Measurements from ENCODE around the gene CCNJL. TPM values are rescaled to one million over a fixed set of nuclear protein-coding genes. Genes with fewer than 3 reads are reported as not detected.

CCNJL gene
- total RNA-seq, 1 experiment from 2014 or later: 33.9 TPM

DNA sequence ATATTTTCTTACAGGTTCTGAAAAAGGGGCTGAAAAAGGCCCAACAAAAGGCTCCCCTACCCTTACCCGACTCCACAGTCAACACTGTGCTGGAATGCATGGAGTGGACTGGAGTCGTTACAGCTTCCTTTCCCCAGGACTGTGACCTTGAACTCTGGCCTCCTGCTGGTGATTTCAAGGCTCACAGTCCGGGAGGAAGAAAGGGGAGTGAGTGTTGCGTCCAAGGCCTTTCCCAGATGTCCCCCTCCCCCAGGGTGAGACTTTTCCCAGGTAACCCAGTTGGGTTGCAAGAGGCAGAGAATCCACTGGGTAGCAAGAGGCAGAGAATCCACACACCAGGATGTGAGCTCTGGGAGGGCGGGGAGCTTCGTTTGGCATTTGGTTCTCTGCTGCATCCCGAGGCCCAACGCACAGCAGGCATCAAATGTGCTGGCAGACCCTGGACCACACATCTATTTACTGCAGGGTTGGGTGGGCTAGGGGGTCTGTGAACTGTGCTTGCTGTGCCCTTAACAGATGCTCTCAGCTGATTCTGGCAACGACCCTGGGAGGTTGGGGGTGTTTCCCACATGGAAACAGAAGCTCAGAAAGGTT is 45.5 kb downstream of the CCNJL start:
- CTCF ChIA-PET: no interaction called here
- no peaks in the 10 kb centered on the region for H3K9me3 ChIP-seq (ENCODE audit: insufficient read depth, low read depth)

DNA sequence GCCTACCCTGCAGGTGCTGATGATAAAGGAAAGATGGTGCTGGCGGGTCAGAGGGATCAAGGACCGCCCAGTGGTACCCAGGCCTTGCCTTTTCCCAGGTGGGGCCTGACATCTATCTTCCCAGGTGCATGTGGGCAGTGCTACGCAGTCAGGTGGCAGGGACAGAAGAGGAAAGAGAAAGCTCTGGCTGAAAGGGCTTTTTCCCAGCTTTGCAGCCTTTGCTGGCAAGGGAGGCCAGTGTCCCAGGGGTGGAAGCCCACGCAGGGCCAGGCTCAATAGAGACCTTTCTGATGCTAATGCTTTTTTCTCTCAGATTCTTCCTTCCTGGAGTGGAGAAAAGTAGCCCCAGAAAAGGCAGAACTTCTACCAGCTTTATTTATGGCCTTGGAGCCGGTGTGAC is 46.3 kb downstream of the CCNJL start:
- Histone ChIP-seq H3K4me3 (no peak overlapping the region), H3K27ac (no peak overlapping the region), H3K36me3 (ENCODE audit: low read depth) (no peaks in the 10 kb centered on the region), H3K4me2 (no peak overlapping the region), H3K79me2 (ENCODE audit: low read depth) (no peaks in the 10 kb centered on the region), H3F3A (ENCODE audit: insufficient read depth, low read depth) (peaks cover 13% of the 10 kb centered on the region; the same call in 1 of the 2 replicates), H3K4me1 (replicated peaks; ENCODE audit: insufficient read depth) (peaks cover 19% of the 10 kb centered on the region), H3K27me3 (ENCODE audit: insufficient read depth, low read depth) (no peaks in the 10 kb centered on the region), H3K9me3 (ENCODE audit: insufficient read depth, low read depth) (no peaks in the 10 kb centered on the region), H2AFZ (no peak overlapping the region), H4K20me1 (ENCODE audit: insufficient read depth) (no peaks in the 10 kb centered on the region), H3K9me2 (ENCODE audit: insufficient read depth) (no peaks in the 10 kb centered on the region)
- no peak for DNase-seq
- CTCF ChIA-PET: no interaction called here
- BruUV-seq (replicated peaks): no TSS peak
- POLR2A ChIA-PET (ENCODE audit: unreplicated experiment): interaction anchor here (0.6 kb wide), 1 partner anchor 77 kb away, joined by 6 read pairs; no protein-coding TSS in a partner anchor
- TF ChIP-seq, protein P1, sequence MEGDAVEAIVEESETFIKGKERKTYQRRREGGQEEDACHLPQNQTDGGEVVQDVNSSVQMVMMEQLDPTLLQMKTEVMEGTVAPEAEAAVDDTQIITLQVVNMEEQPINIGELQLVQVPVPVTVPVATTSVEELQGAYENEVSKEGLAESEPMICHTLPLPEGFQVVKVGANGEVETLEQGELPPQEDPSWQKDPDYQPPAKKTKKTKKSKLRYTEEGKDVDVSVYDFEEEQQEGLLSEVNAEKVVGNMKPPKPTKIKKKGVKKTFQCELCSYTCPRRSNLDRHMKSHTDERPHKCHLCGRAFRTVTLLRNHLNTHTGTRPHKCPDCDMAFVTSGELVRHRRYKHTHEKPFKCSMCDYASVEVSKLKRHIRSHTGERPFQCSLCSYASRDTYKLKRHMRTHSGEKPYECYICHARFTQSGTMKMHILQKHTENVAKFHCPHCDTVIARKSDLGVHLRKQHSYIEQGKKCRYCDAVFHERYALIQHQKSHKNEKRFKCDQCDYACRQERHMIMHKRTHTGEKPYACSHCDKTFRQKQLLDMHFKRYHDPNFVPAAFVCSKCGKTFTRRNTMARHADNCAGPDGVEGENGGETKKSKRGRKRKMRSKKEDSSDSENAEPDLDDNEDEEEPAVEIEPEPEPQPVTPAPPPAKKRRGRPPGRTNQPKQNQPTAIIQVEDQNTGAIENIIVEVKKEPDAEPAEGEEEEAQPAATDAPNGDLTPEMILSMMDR (conservative IDR thresholded peaks at IDR 0.05): no peak
- TF ChIP-seq EZH2 (IDR thresholded peaks at IDR 0.05; ENCODE audit: low read depth): no peak
- intact Hi-C loops (cut with micrococcal nuclease; ENCODE audit: unreplicated experiment): no loop called here

More for the DNA sequence above, 45.5 kb downstream of the CCNJL start:
- H3K4me3 ChIP-seq: no peak overlapping the region
- intact Hi-C loops (cut with micrococcal nuclease; ENCODE audit: unreplicated experiment): no loop called here
- BruUV-seq (replicated peaks): no TSS peak
- POLR2A ChIA-PET (ENCODE audit: unreplicated experiment): no interaction called here
- H3K4me1 ChIP-seq (replicated peaks; ENCODE audit: insufficient read depth): peaks cover 11% of the 10 kb centered on the region
- H3F3A ChIP-seq (ENCODE audit: insufficient read depth, low read depth): peaks cover 7% of the 10 kb centered on the region; the same call in 1 of the 2 replicates
- no peak overlapping the region for H3K27ac ChIP-seq
- no peak overlapping the region for H2AFZ ChIP-seq
- no peaks in the 10 kb centered on the region for H3K36me3 ChIP-seq (ENCODE audit: low read depth)
- no peaks in the 10 kb centered on the region for H3K27me3 ChIP-seq (ENCODE audit: insufficient read depth, low read depth)
- H3K9me2 ChIP-seq (ENCODE audit: insufficient read depth): no peaks in the 10 kb centered on the region
- no peak for DNase-seq
- H3K4me2 ChIP-seq: no peak overlapping the region
- no peaks in the 10 kb centered on the region for H4K20me1 ChIP-seq (ENCODE audit: insufficient read depth)
- no peak for TF ChIP-seq EZH2 (IDR thresholded peaks at IDR 0.05; ENCODE audit: low read depth)
- TF ChIP-seq, protein P1 (conservative IDR thresholded peaks at IDR 0.05): no peak
- no peaks in the 10 kb centered on the region for H3K79me2 ChIP-seq (ENCODE audit: low read depth)

DNA sequence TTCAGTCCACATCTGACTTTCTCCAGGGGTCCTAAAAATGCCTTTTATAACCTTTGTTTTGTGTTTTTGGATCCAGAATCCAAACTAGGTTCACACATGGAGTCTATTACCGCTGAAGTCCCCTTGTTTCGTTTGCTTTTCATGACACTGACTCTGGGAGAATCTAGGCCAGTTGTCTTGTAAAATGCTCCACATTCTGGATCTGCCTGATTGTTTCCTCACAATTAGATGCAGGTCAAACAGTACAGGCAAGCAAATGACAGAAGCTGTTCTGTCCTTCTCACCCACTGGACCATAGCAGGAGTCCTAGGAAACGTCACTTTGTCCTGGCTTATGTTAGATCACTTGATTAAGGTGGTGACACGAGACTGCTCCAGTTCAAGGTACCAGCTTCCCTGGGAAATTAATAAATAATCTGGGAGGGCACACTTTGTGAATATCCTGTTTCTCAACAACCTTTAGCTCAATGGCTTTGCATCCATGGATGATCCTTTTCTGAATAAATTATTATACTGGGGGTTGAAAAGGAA is 49.0 kb downstream of the CCNJL start:
- TF ChIP-seq, protein P1 (conservative IDR thresholded peaks at IDR 0.05): no peak
- TF ChIP-seq EZH2 (IDR thresholded peaks at IDR 0.05; ENCODE audit: low read depth): no peak
- intact Hi-C loops (cut with micrococcal nuclease; ENCODE audit: unreplicated experiment): no loop called here
- Histone ChIP-seq H3K27ac (no peak overlapping the region), H3K27me3 (ENCODE audit: insufficient read depth, low read depth) (no peaks in the 10 kb centered on the region), H3K79me2 (ENCODE audit: low read depth) (0 out of 2 replicates have a peak, but pooled peaks cover 4% of the 10 kb centered on the region), H3K4me1 (replicated peaks; ENCODE audit: insufficient read depth) (peaks cover 19% of the 10 kb centered on the region), H4K20me1 (ENCODE audit: insufficient read depth) (no peaks in the 10 kb centered on the region), H3K4me3 (no peak overlapping the region), H3F3A (ENCODE audit: insufficient read depth, low read depth) (peaks cover 13% of the 10 kb centered on the region; the same call in 1 of the 2 replicates), H3K4me2 (no peak overlapping the region), H3K36me3 (ENCODE audit: low read depth) (no peaks in the 10 kb centered on the region), H3K9me3 (ENCODE audit: insufficient read depth, low read depth) (no peaks in the 10 kb centered on the region), H3K9me2 (ENCODE audit: insufficient read depth) (no peaks in the 10 kb centered on the region), H2AFZ (no peak overlapping the region)
- no TSS peak for BruUV-seq (replicated peaks)
- no peak for DNase-seq
- POLR2A ChIA-PET (ENCODE audit: unreplicated experiment): no interaction called here
- CTCF ChIA-PET: no interaction called here

All from PC-9 (cell line).